IPS-20b (cell line): ENCODE data around the gene DEDD.

Source experiments
- H3K27ac ChIP-seq: one replicate; pipeline ENCODE4 v1.5.1; 2013; ENCODE audit warnings: low read length
- H3K27me3 ChIP-seq: 2 replicates; pipeline ENCODE4 v1.6.1; 2013; ENCODE audit warnings: mild to moderate bottlenecking, low read length, inconsistent platforms; ENCODE audit not compliant: insufficient read depth
- H3K36me3 ChIP-seq: 2 replicates; pipeline ENCODE4 v1.6.1; 2013; ENCODE audit warnings: low read depth, mild to moderate bottlenecking, inconsistent platforms, low read length, moderate library complexity; ENCODE audit not compliant: insufficient read depth
- H3K4me1 ChIP-seq: 2 replicates; pipeline ENCODE4 v1.6.1; 2013; ENCODE audit warnings: mild to moderate bottlenecking, control low read depth, inconsistent platforms, low read length, moderate library complexity; ENCODE audit not compliant: insufficient read depth
- H3K4me3 ChIP-seq: 2 replicates; pipeline ENCODE4 v1.5.1; 2013; ENCODE audit warnings: mild to moderate bottlenecking, low read length, inconsistent platforms
- H3K9ac ChIP-seq: 2 replicates; pipeline ENCODE4 v1.6.1; 2013; ENCODE audit warnings: low read depth, mild to moderate bottlenecking, inconsistent platforms, low read length, moderate library complexity
- H3K9me3 ChIP-seq: 2 replicates; pipeline ENCODE4 v1.6.1; 2013; ENCODE audit warnings: mild to moderate bottlenecking, low read depth, low read length, inconsistent platforms; ENCODE audit not compliant: insufficient read depth

DEDD gene

DNA sequence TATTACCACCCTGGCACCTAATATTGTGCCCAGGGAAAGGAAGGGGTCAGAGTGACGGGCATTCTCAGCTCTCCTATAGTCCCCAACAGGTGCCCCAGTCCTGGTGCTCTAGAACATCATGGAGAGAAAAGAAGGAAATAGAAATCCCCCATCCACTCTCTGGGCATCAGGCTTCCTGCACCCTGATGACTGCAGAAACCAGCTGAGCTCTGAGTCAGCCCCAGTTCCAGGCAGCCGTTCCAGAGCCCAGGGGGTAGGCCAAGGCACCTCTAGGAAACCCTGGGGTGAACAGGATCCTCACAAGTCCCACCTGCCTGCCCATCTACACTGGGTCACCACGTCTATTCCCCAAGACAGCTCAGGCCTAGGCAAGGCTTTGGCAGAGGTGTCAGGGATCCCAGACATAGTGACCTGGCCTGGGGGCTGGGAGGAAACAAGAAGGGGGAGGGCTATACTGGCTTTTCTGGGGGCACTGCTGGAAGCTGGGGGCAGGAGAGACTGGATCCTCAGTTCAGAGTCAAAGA lies 43.8 kb downstream of the DEDD start:
- Histone ChIP-seq H3K4me3 (no peak overlapping the region), H3K27ac (no peak overlapping the region), H3K27me3 (no peaks in the 10 kb centered on the region; the same call in 1 of the 2 replicates), H3K9me3 (no peaks in the 10 kb centered on the region), H3K36me3 (no peaks in the 10 kb centered on the region), H3K9ac (no peak overlapping the region), H3K4me1 (no peaks in the 10 kb centered on the region)

DNA sequence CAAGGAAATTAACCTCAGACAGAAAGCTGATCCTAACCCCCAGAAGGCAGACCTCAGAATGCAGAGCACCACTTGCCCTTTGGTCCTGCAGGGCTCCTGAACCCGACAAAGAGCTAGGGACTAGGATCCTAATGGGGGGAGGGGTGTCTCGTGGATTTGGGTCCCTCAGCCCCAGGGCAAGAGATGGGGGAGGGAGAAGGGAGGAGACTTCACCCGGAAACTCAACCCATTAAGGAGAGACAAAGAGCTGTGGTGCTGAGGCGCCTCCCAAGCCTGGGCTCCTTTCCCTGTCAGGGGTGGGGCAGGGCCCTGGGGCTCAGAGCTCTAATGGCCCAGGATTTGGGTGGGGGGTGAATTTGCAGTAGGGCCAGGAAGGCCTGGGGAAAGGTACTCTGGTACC lies 46.0 kb downstream of the DEDD start:
- Histone ChIP-seq H3K9ac (no peak overlapping the region), H3K4me3 (no peak overlapping the region), H3K27me3 (no peaks in the 10 kb centered on the region; the same call in 1 of the 2 replicates), H3K36me3 (no peaks in the 10 kb centered on the region), H3K9me3 (no peaks in the 10 kb centered on the region), H3K4me1 (no peaks in the 10 kb centered on the region), H3K27ac (no peak overlapping the region)

DNA sequence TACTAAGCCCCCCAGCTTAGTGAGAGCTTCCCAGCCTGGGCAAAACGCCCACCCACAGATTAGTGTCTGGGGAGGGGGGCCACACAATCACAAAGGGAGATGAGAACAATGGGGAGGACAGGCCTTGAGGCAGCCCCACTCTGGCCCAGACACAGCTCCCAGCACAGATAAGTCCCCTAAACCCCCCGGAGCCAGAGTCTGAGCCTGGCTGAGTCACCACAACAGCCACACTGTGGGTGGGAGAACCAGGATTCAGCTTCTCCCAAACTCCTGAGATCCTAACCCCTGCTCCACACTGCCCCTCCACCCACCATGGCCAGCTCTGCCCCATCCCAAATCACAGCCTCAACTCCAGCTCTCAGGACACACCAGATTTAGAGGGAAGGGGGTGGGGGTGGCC lies 47.3 kb downstream of the DEDD start:
- Histone ChIP-seq H3K4me1 (0 out of 2 replicates have a peak, but pooled peaks cover 4% of the 10 kb centered on the region), H3K9ac (no peak overlapping the region), H3K27me3 (no peaks in the 10 kb centered on the region; the same call in 1 of the 2 replicates), H3K27ac (no peak overlapping the region), H3K4me3 (no peak overlapping the region), H3K36me3 (no peaks in the 10 kb centered on the region), H3K9me3 (no peaks in the 10 kb centered on the region)

DNA sequence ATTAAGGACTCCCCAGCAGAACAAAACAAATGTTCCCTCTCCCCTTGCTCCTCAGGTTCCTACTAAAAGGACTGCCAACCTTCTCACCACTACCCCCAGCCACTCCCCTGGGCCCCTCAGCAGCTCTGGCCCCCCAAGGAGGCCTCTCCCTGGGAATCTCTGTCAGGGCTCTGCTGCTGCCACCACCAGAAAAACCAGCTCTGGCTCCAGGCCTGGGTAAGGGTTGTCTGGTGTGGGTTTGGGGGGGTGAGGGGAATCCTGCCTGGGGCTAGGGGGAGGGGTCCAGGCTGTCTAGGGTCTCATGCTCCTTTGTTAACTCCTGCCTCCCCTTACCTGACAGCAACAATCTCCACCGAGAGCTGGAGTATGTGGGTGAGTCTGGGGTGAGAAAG lies 47.9 kb downstream of the DEDD start:
- Histone ChIP-seq H3K27ac (no peak overlapping the region), H3K4me3 (no peak overlapping the region), H3K9me3 (no peaks in the 10 kb centered on the region), H3K4me1 (0 out of 2 replicates have a peak, but pooled peaks cover 4% of the 10 kb centered on the region), H3K27me3 (no peaks in the 10 kb centered on the region), H3K9ac (no peak overlapping the region), H3K36me3 (no peaks in the 10 kb centered on the region)

DNA sequence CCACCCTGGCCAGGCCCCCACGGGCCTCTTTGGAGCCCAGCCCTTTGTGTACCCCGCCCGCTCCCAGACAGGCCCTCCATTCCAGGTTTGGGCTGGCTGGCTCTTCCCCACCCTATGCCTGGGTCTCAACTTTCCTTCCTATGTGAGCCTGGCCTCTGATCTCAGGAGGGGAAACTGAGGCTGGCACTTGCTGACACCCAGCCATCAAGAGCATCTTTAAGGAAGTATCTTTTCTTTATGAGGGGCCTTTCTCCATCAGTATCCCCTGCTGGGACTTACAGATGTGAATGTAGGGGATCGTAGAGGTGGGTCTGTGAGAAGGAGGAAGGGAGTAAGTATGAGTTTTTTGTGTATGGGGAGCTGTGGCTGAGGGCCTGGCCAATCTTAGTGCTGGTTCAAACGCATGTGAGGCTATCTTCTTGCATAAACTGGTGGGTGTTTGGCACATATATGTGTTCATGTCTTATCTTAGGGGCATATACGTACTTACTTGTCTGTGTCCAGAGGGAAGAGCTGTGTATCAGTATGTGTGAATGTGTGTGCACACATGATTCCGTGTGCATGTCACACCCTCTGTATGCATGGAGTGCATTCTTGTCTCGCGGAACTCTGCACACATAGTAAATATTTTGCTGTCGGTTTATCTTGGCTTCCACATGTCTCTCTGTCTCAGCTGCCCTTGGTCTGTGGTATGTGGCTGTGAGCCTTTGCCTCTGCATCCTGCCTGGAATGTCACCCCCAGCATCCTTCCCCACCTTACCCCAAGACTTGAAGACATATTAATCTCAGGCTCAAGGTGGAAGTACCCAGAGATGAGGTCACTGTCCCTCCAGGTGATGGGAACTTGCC lies 48.5 kb downstream of the DEDD start:
- Histone ChIP-seq H3K27ac (no peak overlapping the region), H3K9me3 (no peaks in the 10 kb centered on the region), H3K27me3 (no peaks in the 10 kb centered on the region), H3K36me3 (no peaks in the 10 kb centered on the region), H3K9ac (no peak overlapping the region), H3K4me3 (no peak overlapping the region), H3K4me1 (0 out of 2 replicates have a peak, but pooled peaks cover 4% of the 10 kb centered on the region)

DNA sequence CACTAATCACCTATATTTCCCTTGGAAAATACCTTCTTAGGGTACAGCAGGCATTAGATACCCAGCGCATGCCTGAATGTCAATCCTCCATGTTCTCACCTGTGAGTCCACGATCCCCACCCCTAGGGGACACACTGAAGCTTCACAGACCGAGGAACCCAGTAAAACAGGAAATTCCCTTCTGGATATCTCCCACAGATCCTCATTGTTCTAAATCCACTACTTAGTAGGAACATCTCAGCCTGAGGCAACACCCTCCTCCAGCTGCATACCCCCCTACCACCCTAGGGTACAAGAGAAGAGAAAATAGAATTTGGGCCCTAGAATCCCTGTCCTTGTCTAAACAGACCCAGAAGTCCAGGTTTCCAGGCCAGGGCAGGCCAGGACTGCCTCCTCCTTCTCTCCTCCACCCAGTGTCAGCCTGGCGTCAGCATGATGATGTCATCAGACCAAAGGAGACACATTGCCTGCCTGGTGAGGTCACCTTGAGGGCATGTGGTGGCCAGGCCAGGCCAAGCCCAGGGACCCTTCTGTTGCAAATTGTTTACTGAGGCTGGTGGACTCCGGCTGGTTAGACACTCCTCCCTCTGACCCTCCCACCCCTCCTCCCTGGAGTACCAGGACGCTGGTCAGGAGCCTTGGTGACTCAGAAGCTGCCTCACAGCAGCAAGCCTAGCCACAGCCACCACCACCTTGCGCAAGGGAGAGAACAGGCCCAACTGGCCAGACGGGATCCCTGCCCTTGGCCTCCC lies 49.3 kb downstream of the DEDD start:
- Histone ChIP-seq H3K36me3 (no peaks in the 10 kb centered on the region), H3K9me3 (no peaks in the 10 kb centered on the region), H3K27me3 (no peaks in the 10 kb centered on the region), H3K4me3 (no peak overlapping the region), H3K27ac (no peak overlapping the region), H3K9ac (no peak overlapping the region), H3K4me1 (0 out of 2 replicates have a peak, but pooled peaks cover 4% of the 10 kb centered on the region)

DNA sequence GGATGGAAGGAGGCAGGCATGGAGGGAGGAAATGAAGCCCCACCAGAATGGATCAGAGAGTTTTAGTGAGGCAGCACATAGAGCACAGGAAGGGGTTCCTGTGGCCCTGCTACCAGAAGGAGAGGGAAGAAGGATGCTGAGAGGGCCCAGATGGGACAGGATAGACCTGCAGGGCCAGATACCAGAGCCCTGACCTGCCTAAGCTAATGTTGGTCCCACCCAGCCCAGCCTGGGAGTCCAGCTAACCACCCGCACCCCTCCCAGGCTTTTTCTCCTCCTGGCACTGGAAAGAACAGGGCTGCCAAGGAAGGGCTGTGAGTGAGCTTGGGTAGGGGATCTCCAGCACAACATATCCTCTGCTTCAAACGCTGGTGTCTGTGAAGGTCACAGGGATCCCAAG lies 50.0 kb downstream of the DEDD start:
- Histone ChIP-seq H3K36me3 (no peaks in the 10 kb centered on the region), H3K27me3 (no peaks in the 10 kb centered on the region), H3K27ac (no peak overlapping the region), H3K9me3 (no peaks in the 10 kb centered on the region), H3K4me3 (no peak overlapping the region), H3K4me1 (0 out of 2 replicates have a peak, but pooled peaks cover 4% of the 10 kb centered on the region), H3K9ac (no peak overlapping the region)

DNA sequence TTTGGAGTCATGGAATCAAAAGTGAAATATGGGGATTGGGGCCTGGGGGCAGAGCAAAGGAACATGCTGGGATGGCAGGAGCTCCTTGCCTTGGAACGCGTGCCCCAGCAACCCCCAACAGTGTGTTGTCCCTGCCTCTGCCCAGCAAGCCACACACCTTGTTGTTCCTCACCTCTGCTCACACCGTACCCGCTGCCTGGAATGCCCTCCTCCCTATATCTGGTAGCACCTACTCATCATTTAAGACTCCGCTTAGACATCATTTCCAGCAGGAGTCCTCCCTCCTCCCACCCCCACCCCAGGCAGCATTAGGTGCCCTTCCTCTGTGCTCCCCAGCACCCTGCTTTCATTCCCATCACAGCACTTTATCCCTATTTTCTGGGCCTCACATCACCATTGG lies 50.9 kb downstream of the DEDD start:
- H3K27me3 ChIP-seq, result no peaks in the 10 kb centered on the region
- H3K9ac ChIP-seq, result no peak overlapping the region
- H3K27ac ChIP-seq, result no peak overlapping the region
- no peak overlapping the region for H3K4me3 ChIP-seq
- no peaks in the 10 kb centered on the region for H3K36me3 ChIP-seq
- H3K4me1 ChIP-seq, result 0 out of 2 replicates have a peak, but pooled peaks cover 4% of the 10 kb centered on the region
- no peaks in the 10 kb centered on the region for H3K9me3 ChIP-seq

DNA sequence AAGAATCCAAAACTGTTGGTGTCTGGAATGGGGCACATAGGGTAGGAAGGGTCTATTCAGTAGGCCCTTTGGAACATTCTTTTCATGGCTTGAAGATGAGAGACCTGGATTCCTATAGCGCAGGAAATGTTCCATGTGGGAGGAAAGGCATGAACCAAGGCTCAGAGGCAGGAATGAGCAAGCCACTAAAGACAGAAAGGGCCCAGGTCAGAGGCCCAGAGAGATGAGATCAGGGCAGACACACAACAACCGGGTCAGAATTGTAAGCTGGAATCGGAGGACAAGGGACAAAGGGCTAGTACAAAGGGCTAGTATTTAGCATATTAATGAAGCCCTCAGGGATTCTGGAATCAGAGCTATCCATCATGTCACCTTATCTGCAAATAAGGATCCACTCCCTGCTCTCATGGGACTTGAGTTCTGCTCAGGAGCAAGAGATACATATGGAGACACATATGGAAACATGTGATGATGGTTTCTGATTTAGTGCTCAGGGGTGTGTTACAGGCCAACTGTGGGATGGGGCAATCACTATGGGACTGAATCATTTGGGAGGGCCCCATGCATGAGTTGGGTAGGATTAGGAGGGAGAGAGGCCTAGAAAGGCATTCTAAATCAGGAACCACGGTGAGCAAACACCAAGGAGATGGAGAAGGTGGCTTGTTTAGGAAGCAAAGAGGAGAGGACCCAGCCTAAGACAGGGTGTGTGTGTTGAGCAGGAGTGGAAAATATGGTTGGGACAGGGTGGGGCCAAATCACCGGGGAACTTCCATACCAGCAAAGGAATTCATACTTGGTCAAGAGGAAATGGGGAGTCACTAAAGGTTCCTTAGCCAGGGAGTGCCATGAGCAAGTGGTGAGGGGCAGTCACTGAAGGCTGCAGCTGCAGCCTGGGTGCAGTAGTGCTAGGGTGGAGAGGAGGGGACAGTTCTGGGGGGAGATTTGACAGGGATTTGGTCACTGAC lies 51.7 kb downstream of the DEDD start:
- no peak overlapping the region for H3K27ac ChIP-seq
- H3K9me3 ChIP-seq, result no peaks in the 10 kb centered on the region
- no peak overlapping the region for H3K4me3 ChIP-seq
- H3K9ac ChIP-seq, result no peak overlapping the region
- H3K27me3 ChIP-seq, result no peaks in the 10 kb centered on the region
- H3K4me1 ChIP-seq, result 0 out of 2 replicates have a peak, but pooled peaks cover 4% of the 10 kb centered on the region
- no peaks in the 10 kb centered on the region for H3K36me3 ChIP-seq

DNA sequence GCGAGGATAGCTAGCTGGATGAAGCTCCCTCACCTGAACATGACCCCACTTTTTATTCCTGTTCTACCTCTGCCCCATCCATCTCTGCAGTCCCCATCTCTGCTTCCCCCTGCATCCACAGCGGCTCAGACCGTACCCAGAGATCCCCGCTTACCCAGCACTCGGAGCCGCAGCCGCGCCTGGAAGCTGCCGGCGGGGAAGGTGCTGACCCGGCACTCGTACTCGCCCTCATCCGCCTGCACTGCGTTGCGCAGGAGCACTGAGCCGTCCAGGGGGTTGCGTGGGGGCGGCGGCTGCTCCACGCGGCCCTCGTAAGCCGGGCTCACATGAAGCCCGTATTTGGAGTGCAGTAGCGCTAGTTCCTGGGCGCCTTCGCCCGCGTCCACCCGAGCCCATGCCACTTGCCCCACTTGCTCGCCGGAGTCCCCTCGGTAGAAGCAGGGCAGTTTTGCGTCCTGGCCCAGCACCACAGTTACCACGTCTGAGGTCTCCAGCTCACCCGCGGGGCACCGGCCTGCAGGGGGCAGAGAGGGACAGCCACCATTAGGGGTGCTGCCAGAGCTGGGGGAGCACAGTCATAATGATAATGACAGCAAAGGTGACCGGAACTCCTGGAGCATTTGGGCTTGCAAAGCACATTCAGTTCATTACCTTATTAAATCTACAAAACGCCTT lies 52.9 kb downstream of the DEDD start:
- Histone ChIP-seq H3K4me3 (no peak overlapping the region), H3K36me3 (no peaks in the 10 kb centered on the region), H3K27me3 (no peaks in the 10 kb centered on the region), H3K27ac (no peak overlapping the region), H3K4me1 (0 out of 2 replicates have a peak, but pooled peaks cover 4% of the 10 kb centered on the region), H3K9ac (no peak overlapping the region), H3K9me3 (no peaks in the 10 kb centered on the region)
